Keratinocyte (primary cell): Measurements from ENCODE around the gene SHE. TPM values are rescaled to one million over a fixed set of nuclear protein-coding genes. Genes with fewer than 3 reads are reported as not detected.

Experiments
- DNase-seq: peaks from one replicate; pipeline ENCODE4 v3.0.0-alpha.2; 2011; ENCODE audit warnings: low read depth, missing footprints, low spot score
- FAIRE-seq: peaks from 2 replicates; lab custom pipeline; 2011; peaks lifted over from hg19 to GRCh38; lab: Jason Lieb, UNC
- H2AFZ ChIP-seq: 2 replicates; pipeline ENCODE4 v1.6.0; 2012; ENCODE audit warnings: low read length, control low read depth, inconsistent platforms; ENCODE audit not compliant: control insufficient read depth
- H3K27ac ChIP-seq: 2 replicates; pipeline ENCODE4 v1.5.1; 2011; ENCODE audit warnings: low read length; ENCODE audit not compliant: control insufficient read depth, insufficient read depth
- H3K27me3 ChIP-seq: 3 replicates; pipeline ENCODE4 v1.6.0; 2011; ENCODE audit warnings: low read length; ENCODE audit not compliant: control insufficient read depth, insufficient read depth; ENCODE audit errors: extremely low read depth
- H3K36me3 ChIP-seq, 2 experiments: 2 replicates in 1 of 2; 3 replicates in 1 of 2; pipeline ENCODE4 v1.5.1; 2011; ENCODE audit warnings: low read length in 2 of 2, mild to moderate bottlenecking in 1 of 2; ENCODE audit not compliant: control insufficient read depth in 2 of 2, insufficient read depth in 2 of 2; ENCODE audit errors: extremely low read depth in 1 of 2
- H3K4me1 ChIP-seq: 3 replicates; pipeline ENCODE4 v1.5.1; 2011; ENCODE audit warnings: low read length; ENCODE audit not compliant: control insufficient read depth, insufficient read depth; ENCODE audit errors: extremely low read depth
- H3K4me2 ChIP-seq: 3 replicates; pipeline ENCODE4 v1.6.0; 2011; ENCODE audit warnings: low read depth, low read length; ENCODE audit not compliant: control insufficient read depth, insufficient read depth; ENCODE audit errors: extremely low read depth
- H3K4me3 ChIP-seq, 3 experiments: fragments of 200-600 bp in 1 of 3; sonication (generic) in 1 of 3; 2 replicates in 2 of 3; 3 replicates in 1 of 3; pipeline ENCODE4 v1.5.1; 2011 to 2016; ENCODE audit warnings: low read length in 3 of 3, mild to moderate bottlenecking in 3 of 3, control low read depth in 2 of 3, inconsistent platforms in 1 of 3, low read depth in 1 of 3, mixed read lengths in 1 of 3, mixed run types in 1 of 3, moderate library complexity in 1 of 3; ENCODE audit not compliant: control insufficient read depth in 2 of 3, insufficient read depth in 2 of 3; ENCODE audit errors: extremely low read depth in 1 of 3
- H3K79me2 ChIP-seq: 2 replicates; pipeline ENCODE4 v1.6.0; 2012; ENCODE audit warnings: low read length; ENCODE audit not compliant: control insufficient read depth, insufficient read depth
- H3K9ac ChIP-seq: 3 replicates; pipeline ENCODE4 v1.6.0; 2011; ENCODE audit warnings: low read length; ENCODE audit not compliant: control insufficient read depth, insufficient read depth; ENCODE audit errors: extremely low read depth
- H3K9me1 ChIP-seq: 3 replicates; pipeline ENCODE4 v1.6.0; 2011; ENCODE audit warnings: low read length; ENCODE audit not compliant: control insufficient read depth, insufficient read depth; ENCODE audit errors: extremely low read depth
- H3K9me3 ChIP-seq: 2 replicates; pipeline ENCODE4 v1.5.1; 2012; ENCODE audit warnings: low read depth, low read length; ENCODE audit not compliant: control insufficient read depth
- H4K20me1 ChIP-seq: 3 replicates; pipeline ENCODE4 v1.6.0; 2011; ENCODE audit warnings: low read length; ENCODE audit not compliant: control insufficient read depth, insufficient read depth; ENCODE audit errors: extremely low read depth
- CTCF ChIP-seq, 3 experiments: IDR thresholded peaks in 1 of 3; conservative IDR thresholded peaks in 1 of 3; optimal IDR thresholded peaks in 1 of 3; 2 replicates in 2 of 3; 3 replicates in 1 of 3; pipeline versions ENCODE3 to v1.5.1; 2011; ENCODE audit warnings: low read length in 3 of 3, mild to moderate bottlenecking in 3 of 3, moderate library complexity in 2 of 3, control low read depth in 1 of 3, inconsistent platforms in 1 of 3; ENCODE audit not compliant: insufficient read depth in 2 of 3; ENCODE audit errors: extremely low read depth in 1 of 3
- EZH2 ChIP-seq: IDR thresholded peaks from one replicate; pipeline ENCODE4 v1.6.1; 2012; ENCODE audit warnings: inconsistent platforms, mild to moderate bottlenecking, low read length, moderate library complexity
- dilution Hi-C: fragments of 300-500 bp; cut with MboI; formaldehyde crosslinking; loops from one replicate; pipeline ENCODE4 v1.7.0; 2020; ENCODE audit warnings: low sequenced_read_pairs; ENCODE audit not compliant: extremely low pct_ligation_motif_present
- polyA plus RNA-seq, 5 experiments: library from polyadenylated mRNA; depleted of rRNA in 3 of 5; stranded (reverse) in 3 of 5; stranded (forward) in 1 of 5; unstranded in 1 of 5; fragments of >200 nt; gene quantifications; 1 replicate in 1 of 5; 2 replicates in 3 of 5; 3 replicates in 1 of 5; pipeline versions ENCODE4 v1.2.1 to v1.2.3, GENCODE V29; 2011 to 2012; ENCODE audit warnings: missing spikeins in 2 of 5, low read depth in 1 of 5, low replicate concordance in 1 of 5

SHE gene
- polyA plus RNA-seq, 1 donor (not counting 4 experiments of a cell fraction or from before 2014, with no cell fraction given) = 0.01 TPM

GRCh38 chr1:154467434-154468102 lies 34.6 kb downstream of the SHE start:
- FAIRE-seq (no peak), DNase-seq (no peak)
- TF ChIP-seq CTCF (optimal IDR thresholded peaks at IDR 0.05 in 1 of 3, IDR thresholded peaks at IDR 0.05 in 1 of 3, conservative IDR thresholded peaks at IDR 0.05 in 1 of 3; ENCODE audit: extremely low read depth in 1 of 3, insufficient read depth in 2 of 3, low read length in 3 of 3) (no peak), EZH2 (no peak)
- no peaks in the 10 kb centered on the region for H3K79me2 ChIP-seq
- peaks cover 7 to 8% of the 10 kb centered on the region in 2 experiments for H3K36me3 ChIP-seq
- peaks cover 6% of the 10 kb centered on the region for H3K4me1 ChIP-seq
- no peak overlapping the region for H3K4me3 ChIP-seq
- H3K9ac ChIP-seq = no peak overlapping the region
- dilution Hi-C loops = no loop called here
- H3K4me2 ChIP-seq = no peak overlapping the region
- no peak overlapping the region for H2AFZ ChIP-seq
- H3K27me3 ChIP-seq = no peaks in the 10 kb centered on the region
- H3K9me1 ChIP-seq = no peaks in the 10 kb centered on the region
- no peaks in the 10 kb centered on the region for H3K9me3 ChIP-seq
- H3K27ac ChIP-seq = no peak overlapping the region
- H4K20me1 ChIP-seq = no peaks in the 10 kb centered on the region

GRCh38 chr1:154466921-154467417 lies 35.2 kb downstream of the SHE start:
- no peak overlapping the region for H3K9ac ChIP-seq
- no peaks in the 10 kb centered on the region for H3K27me3 ChIP-seq
- no peak overlapping the region for H3K4me2 ChIP-seq
- no peaks in the 10 kb centered on the region for H3K79me2 ChIP-seq
- TF ChIP-seq EZH2 (no peak), CTCF (optimal IDR thresholded peaks at IDR 0.05 in 1 of 3, IDR thresholded peaks at IDR 0.05 in 1 of 3, conservative IDR thresholded peaks at IDR 0.05 in 1 of 3; ENCODE audit: extremely low read depth in 1 of 3, insufficient read depth in 2 of 3, low read length in 3 of 3) (no peak)
- no peaks in the 10 kb centered on the region for H3K9me3 ChIP-seq
- H3K36me3 ChIP-seq = peaks cover 7 to 8% of the 10 kb centered on the region in 2 experiments
- FAIRE-seq (no peak), DNase-seq (no peak)
- no peak overlapping the region for H3K4me3 ChIP-seq
- H3K9me1 ChIP-seq = no peaks in the 10 kb centered on the region
- H3K27ac ChIP-seq = no peak overlapping the region
- H2AFZ ChIP-seq = no peak overlapping the region
- peaks cover 6% of the 10 kb centered on the region for H3K4me1 ChIP-seq
- H4K20me1 ChIP-seq = no peaks in the 10 kb centered on the region
- dilution Hi-C loops = no loop called here
